Head of caudate nucleus (tissue), 42 donors: ENCODE results near the gene DOCK4.

Experiments used
- DNase-seq, 42 donors: peaks; one replicate each; pipeline versions ENCODE4 v3.0.0 to v3.0.0-alpha.2; 2020 to 2021; ENCODE audit warnings: mixed read lengths in 7 of 42
- intact Hi-C: fragments of 100-400 bp; cut with DNase I; formaldehyde crosslinking; loops from one replicate; pipeline ENCODE4 v1.15.0; 2022

Gene DOCK4

GRCh38 chr7:111839261-111839660 is 366.9 kb downstream of the DOCK4 start:
- DNase-seq, result no peak
- intact Hi-C loops, result no loop called here

- intact Hi-C loops, result no loop called here
- no peak for DNase-seq
These were observed 369.6 kb downstream of the DOCK4 start for GRCh38 chr7:111836592-111836991.

- intact Hi-C loops, result no loop called here
- DNase-seq, result peak in 2 of 42 donors; percentile 31 to 48
These were observed 371.1 kb downstream of the DOCK4 start for GRCh38 chr7:111835066-111835465.

DNA sequence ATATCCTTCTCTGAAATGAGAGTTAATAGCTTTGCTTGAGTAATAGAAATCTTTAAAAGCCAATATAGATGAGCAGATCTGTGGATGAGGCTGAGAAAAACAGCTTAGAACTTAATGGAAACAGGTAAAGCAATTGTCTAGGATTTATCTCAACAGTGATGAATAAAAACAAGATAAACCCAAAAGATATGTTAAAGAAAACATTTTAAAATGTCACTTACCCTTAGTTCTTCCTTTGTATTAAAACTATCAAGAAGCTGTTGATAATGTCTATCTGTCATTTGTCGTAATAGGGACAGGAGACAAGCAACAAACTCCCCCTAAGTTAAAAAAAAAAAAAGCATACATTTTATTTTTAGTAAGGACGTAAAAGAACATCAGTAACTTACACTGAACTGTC is 371.8 kb downstream of the DOCK4 start:
- DNase-seq, result no peak
- intact Hi-C loops, result no loop called here

GRCh38 chr7:111833466-111833865 is 372.7 kb downstream of the DOCK4 start:
- no peak for DNase-seq
- intact Hi-C loops, result no loop called here

GRCh38 chr7:111832174-111832573 is 374.0 kb downstream of the DOCK4 start:
- intact Hi-C loops, result no loop called here
- DNase-seq, result peak in 14 of 42 donors; percentile 12 to 52 (median 30)

GRCh38 chr7:111829221-111829620 is 377.0 kb downstream of the DOCK4 start:
- DNase-seq, result peak in 29 of 42 donors; percentile 21 to 83 (median 53)
- intact Hi-C loops, result no loop called here

DNA sequence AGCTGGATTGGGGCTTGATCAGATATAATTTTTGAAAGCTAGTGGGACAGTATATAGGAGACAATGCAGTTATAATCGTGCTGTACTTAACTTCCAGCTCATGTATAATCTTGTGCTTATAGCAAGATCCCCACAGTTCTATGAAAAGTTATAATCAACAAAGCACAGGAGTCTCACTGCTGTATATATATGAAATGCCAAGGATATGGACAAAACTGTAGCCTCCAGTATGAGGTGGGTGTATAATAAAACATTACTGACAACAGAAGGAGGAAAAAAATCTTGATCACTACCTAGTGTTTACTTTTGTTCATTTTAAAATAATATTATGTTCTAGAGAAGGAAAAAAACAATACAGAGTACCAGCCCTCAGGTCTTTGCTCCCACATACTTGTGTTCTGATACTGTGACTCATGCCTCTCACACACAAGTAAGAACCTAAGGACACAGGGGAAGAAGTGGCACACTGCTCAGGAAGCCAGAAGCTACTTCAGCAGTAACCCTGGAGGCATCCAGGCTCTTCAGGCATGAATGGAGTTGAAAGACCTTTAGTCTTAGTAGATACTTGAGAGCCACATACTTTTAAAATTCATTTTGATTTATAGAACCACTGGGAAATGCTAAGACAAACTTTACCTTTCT is 378.2 kb downstream of the DOCK4 start:
- peak in 2 of 42 donors; percentile 31 to 49 for DNase-seq
- intact Hi-C loops, result no loop called here

GRCh38 chr7:111825046-111825445 is 381.2 kb downstream of the DOCK4 start:
- intact Hi-C loops, result no loop called here
- no peak for DNase-seq

- intact Hi-C loops, result no loop called here
- no peak for DNase-seq
These were observed 382.4 kb downstream of the DOCK4 start for GRCh38 chr7:111823826-111824225.

GRCh38 chr7:111821046-111821445 is 385.2 kb downstream of the DOCK4 start:
- no peak for DNase-seq
- intact Hi-C loops, result no loop called here

DNA sequence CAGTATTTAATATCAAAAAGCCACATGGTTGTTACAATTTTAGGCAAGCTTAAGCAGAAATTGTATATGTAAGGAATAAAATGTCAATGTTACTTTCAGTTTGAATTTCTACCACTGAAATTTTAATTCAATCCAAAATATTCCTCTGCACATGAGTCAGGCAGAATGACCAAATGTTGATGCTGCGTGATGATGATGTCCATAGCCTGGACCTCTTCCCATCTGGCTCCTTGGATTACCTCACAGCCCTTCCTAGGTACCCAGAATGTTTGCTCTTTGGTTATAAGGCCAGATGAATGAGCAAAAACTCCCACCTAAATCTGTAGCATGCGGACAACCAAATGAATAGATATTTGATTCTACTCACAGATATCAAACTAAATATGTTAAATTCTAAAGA is 385.6 kb downstream of the DOCK4 start:
- intact Hi-C loops, result no loop called here
- no peak for DNase-seq

DNA sequence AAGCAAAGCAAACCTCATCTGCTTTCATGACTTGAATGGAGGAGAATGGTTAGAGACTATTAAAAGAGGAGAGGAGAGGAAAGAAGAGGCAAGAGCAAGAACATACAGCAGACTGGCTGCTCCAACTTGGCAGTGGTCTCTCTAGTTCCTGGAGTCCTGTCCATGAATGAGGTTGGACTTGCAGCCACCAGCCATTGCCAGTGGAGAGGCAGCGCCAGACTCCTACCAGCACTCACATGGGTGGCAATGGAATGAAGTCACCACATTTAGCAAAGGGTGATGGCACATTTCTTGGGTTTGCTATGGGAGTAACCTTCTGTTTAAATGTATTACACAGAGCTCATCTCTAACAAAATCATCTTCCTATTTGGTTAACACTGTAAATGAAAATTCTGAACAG is 386.1 kb downstream of the DOCK4 start:
- DNase-seq, result peak in 2 of 42 donors; percentile 13 to 15
- intact Hi-C loops, result no loop called here

GRCh38 chr7:111815354-111815753 is 390.8 kb downstream of the DOCK4 start:
- no peak for DNase-seq
- intact Hi-C loops, result no loop called here

- intact Hi-C loops, result no loop called here
- no peak for DNase-seq
These were observed 392.9 kb downstream of the DOCK4 start for GRCh38 chr7:111813306-111813705.

DNA sequence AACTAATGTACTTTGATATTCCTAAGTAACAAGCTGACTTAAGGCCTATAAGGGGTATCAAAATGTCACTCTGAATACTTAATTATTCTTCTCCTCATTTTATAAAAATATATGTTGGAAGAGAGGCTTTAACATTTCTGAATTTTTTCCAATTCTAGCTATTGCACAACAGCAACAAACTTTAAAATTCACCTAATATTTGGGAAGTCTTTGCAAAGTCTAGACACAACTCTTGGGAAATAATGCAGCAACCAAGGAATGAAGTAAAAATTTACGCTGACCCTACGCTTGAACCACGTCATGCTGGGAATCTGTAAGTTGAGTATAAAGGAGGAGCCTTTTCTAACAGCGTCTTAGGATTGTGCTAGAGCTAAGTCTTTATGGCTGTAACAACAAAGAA is 400.0 kb downstream of the DOCK4 start:
- intact Hi-C loops, result no loop called here
- no peak for DNase-seq

- intact Hi-C loops, result no loop called here
- no peak for DNase-seq
These were observed 403.0 kb downstream of the DOCK4 start for GRCh38 chr7:111803015-111803758.

DNA sequence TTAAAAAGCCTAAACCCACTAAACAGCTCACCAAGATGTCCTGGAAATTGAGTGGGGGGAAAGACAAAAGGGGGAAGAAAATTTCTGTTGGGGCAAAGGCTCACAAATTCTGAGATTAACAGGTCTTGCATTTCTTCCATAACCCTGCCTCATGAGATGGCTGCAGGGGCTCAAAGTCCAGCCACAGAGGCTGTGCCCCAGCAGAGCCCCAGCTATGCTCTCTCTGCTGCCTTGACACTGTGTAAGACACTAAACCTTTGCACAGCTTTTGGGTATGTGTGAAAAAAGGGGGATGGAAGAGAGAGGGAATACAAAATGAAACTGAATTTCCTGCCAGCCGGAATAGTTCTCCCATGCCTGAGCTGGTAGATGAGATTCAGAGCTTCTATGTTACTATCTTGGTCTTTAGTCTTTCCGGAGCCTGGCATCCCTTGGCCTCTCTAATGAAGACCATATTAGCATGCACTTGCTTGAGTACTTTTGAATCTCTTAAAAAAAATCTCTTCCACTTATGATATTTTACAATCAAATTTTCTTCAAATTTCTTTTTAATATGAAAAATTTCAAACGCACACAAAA is 403.9 kb downstream of the DOCK4 start:
- DNase-seq, result no peak
- intact Hi-C loops, result no loop called here

- no peak for DNase-seq
- intact Hi-C loops, result no loop called here
These were observed 404.9 kb downstream of the DOCK4 start for GRCh38 chr7:111801277-111801676.

GRCh38 chr7:111796671-111797070 is 409.5 kb downstream of the DOCK4 start:
- intact Hi-C loops, result no loop called here

DNA sequence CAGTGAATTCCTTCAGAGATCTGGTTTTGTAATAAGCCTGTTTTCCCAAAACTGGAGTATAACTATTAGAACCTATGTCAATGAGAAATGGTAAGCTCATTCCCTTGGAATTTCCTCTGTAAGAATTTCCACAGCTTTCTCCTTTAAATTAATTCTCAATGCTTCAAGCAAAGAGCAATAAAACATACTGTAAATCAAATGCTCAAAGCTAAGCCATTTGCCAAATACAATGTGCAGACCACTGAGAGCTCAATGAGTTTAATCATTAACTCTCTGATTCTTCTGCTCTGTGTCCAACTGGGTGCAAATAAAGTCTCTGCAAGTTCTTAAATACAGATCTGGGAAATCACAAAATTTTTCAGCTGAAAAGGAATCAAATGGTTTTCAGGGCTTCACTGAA is 416.3 kb downstream of the DOCK4 start:
- DNase-seq, result no peak
- intact Hi-C loops, result no loop called here

More at GRCh38 chr7:111796671-111797070, 409.5 kb downstream of the DOCK4 start:
- DNase-seq, result no peak
